GM12873 (cell line): ENCODE results near the gene GNG13.

Source experiments
- TF ChIP-seq, protein P1 (sequence below): IDR thresholded peaks from 2 replicates; pipeline ENCODE4 v1.5.1; 2012; ENCODE audit warnings: low read depth, mild to moderate bottlenecking, moderate library complexity, low read length, control low read depth; ENCODE audit not compliant: insufficient read depth; ENCODE audit errors: missing control alignments

The GNG13 gene

DNA sequence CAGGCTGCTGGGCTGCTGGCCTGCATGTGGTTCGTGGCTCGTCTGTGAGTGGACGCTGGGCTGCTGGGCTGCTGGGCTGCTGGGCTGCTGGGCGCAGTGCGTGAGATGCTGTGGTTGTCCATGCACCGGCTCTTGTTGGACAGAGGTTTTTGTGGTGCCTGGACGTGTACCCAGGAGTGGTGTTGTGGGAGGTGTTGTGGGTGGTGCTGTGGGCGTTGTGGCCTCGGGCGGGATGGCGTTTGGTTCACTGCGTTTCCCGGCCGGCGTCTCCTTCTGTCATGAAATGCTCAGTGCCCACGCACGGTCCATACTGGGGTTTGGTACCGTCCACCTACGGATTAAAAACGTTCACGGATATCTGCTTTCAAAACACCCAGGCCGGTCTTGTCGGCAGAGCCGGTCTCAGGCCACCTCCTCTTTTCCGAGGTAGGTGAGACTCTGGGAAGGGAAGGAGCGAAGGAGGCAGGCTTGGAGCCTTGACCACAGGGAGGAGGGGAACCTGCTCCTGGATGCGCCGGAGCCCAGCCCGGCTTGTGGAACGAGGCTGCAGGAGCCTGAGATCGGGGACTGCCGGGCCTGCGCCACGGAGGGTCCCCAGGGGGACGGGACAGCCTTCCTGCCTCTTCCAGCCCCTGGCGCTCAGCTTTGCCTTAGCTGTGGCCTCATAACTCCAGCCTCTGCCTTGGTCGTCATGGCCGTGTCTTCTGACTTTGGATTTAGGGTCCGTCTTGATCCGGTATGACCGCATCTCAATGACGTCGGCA, 29.8 kb upstream of the GNG13 start:
- TF ChIP-seq, protein P1, sequence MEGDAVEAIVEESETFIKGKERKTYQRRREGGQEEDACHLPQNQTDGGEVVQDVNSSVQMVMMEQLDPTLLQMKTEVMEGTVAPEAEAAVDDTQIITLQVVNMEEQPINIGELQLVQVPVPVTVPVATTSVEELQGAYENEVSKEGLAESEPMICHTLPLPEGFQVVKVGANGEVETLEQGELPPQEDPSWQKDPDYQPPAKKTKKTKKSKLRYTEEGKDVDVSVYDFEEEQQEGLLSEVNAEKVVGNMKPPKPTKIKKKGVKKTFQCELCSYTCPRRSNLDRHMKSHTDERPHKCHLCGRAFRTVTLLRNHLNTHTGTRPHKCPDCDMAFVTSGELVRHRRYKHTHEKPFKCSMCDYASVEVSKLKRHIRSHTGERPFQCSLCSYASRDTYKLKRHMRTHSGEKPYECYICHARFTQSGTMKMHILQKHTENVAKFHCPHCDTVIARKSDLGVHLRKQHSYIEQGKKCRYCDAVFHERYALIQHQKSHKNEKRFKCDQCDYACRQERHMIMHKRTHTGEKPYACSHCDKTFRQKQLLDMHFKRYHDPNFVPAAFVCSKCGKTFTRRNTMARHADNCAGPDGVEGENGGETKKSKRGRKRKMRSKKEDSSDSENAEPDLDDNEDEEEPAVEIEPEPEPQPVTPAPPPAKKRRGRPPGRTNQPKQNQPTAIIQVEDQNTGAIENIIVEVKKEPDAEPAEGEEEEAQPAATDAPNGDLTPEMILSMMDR = no peak

DNA sequence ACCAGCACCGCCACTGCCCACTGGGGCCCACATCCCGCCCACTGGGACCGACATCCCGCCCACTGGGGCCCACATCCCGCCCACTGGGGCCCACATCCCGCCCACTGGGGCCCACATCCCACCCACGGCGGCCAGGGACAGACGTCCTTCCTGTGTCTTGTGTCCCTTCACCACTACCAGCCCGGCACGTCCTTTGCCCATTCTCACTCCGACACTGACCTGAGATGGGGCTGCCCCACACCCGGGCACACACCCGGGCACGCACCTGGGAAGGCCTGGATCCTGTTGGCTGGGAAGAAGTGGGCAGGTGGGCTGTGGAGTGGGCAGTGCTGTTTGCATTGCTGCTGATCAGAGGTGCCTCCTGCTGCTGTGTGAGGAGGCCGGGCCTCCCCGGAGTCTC, 28.4 kb upstream of the GNG13 start:
- TF ChIP-seq, protein P1 = no peak

DNA sequence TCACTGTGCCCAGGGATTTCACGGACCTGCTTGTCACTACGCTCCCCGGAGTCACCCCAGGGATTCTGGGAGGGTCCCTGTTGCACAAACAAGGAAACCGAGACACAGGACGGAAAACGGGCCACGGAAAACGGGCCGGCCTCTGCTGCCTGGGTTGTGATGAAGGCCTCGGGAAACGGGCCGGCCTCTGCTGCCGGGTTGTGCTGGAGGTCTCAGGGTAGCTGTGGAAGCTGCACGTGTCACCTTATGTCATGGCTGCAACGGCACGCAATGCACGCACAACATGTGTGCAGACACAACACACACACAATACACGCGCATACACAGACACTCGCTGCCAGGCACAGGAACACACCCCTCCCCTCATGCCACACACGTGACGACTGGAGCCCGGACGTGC, 27.0 kb upstream of the GNG13 start:
- TF ChIP-seq, protein P1 = no peak

DNA sequence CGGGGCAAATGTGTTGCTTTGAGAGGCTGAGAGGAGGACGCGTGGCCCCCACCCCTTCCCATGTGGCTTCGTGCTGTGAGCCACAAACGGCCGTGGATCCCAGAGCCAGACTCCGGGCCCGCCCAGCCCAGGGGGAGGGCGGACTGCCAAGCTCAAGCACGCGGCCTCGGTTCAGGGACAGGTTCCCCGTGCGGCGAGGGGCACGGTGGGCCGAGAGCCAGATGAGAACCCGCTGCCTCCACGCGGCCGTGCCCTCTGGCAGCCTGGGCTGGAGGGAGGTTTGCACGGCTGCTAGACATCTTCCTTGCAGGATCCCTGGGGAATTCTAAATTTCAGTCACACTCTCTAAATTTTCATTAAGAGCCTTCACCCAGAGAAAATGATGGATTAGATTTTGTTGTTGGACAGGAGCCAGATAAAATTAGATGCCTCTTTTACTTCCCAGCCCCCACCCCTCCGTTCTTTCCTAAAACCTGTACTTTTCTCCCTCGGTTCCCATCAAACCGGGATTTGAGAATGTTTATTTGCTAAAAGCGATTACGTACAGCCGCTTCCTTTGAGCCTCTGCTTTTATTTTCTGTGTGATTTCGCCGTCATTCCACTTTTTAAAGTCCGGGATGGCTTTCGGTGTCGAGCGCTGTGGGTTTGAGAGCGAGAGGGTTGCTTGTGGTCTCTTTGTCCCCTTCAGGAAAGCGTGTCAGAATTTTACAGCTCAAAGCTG, 25.0 kb upstream of the GNG13 start:
- TF ChIP-seq, protein P1 = no peak

DNA sequence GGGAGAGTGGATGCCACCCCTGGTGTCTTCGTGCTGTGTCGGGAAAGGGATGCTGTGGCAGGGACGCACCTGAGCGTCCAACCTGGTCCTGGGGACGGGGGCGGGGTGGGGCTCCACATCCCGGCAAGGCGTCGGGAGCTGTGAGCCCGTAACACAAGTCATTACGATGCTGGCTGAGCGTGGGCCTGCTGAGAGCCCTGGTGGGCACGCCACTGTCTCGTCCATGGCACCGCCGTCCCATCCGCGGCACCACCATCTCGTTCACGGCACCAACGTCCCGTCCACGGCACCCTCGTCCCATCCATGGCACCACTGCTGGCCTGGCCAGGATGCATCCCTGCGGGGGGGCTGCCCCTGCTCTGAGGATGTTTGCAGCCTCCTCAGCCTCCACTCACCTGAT, 24.1 kb upstream of the GNG13 start:
- TF ChIP-seq, protein P1 = no peak

DNA sequence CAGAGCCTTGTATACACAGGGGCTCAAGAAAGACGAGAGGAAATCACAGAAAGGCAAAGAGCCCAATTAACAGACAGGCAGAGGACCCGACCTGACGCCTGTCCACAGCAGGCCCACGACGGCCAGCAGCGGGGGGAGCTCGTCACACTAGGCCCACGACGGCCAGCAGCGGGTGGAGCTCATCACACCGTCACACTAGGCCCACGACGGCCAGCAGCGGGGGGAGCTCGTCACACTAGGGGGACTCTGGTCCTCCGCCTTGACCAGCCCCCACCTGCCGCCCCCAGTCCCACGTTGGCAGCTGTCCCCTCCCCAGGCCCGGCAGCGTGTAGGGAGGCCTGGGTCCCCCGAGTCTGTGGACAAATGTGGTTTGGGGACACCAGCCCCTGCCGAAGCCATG, 23.7 kb upstream of the GNG13 start:
- TF ChIP-seq, protein P1 = no peak

DNA sequence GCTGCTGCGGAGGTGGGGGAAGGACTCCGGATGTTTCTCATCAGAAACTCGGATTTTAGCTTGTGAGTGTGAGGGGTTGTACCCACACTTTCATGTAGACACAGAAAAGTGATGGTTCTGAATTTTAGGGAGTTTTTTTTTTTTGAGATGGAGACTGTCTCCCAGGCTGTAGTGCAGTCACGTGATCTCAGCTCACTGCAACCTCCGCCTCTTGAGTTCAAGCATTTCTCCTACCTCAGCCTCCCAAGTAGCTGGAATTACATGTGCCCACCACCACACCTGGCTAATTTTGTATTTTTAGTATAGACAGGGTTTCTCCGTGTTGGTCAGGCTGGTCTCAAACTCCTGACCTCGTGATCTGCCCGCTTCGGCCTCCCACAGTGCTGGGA, 22.4 kb upstream of the GNG13 start:
- TF ChIP-seq, protein P1 = no peak
